Measurements from ENCODE around the gene SWT1.

Gene SWT1

GRCh38 chr1:185293967-185294542 is 137.1 kb downstream of the SWT1 start:
- no peak overlapping the region for H3K18ac ChIP-seq (ENCODE audit: low read depth in 1 of 2, low read length in 2 of 2)
- H3K23ac ChIP-seq (ENCODE audit: low read length in 2 of 2) = no peak overlapping the region
- H2AFZ ChIP-seq (ENCODE audit: low read depth, low read length) = no peak overlapping the region
- H3K4me3 ChIP-seq (ENCODE audit: insufficient read depth in 1 of 2, low read depth in 1 of 2, low read length in 2 of 2) = no peak overlapping the region
- DNase-seq = no peak
- no peak overlapping the region for H4K8ac ChIP-seq (ENCODE audit: low read length)
- H2AK5ac ChIP-seq (ENCODE audit: low read length, severe bottlenecking) = no peak overlapping the region
- H4K91ac ChIP-seq (ENCODE audit: low read length) = no peak overlapping the region
- no peaks in the 10 kb centered on the region for H3K9me3 ChIP-seq (ENCODE audit: control insufficient read depth, low read length)
- H3K4me2 ChIP-seq (ENCODE audit: low read length, poor library complexity, severe bottlenecking) = no peak overlapping the region
- no peaks in the 10 kb centered on the region for H3K27me3 ChIP-seq (ENCODE audit: control insufficient read depth in 1 of 2, insufficient read depth in 1 of 2, low read length in 2 of 2)
- no peak overlapping the region for H3K27ac ChIP-seq (ENCODE audit: low read length, poor library complexity, severe bottlenecking)
- H2BK15ac ChIP-seq (ENCODE audit: low read depth, poor library complexity, severe bottlenecking) = no peak overlapping the region
- WGBS = no CpG with 5 or more reads among the region's 1 CpG
- no peak overlapping the region for H3K4ac ChIP-seq (ENCODE audit: low read depth in 1 of 2, low read length in 2 of 2)
- H2BK5ac ChIP-seq (ENCODE audit: low read depth, low read length, poor library complexity, severe bottlenecking) = no peak overlapping the region
- no peak overlapping the region for H3K14ac ChIP-seq (ENCODE audit: low read length in 2 of 2)
- H2BK12ac ChIP-seq (ENCODE audit: low read length in 2 of 2) = no peak overlapping the region
- no peak overlapping the region for H2BK120ac ChIP-seq (ENCODE audit: low read depth, low read length)
- H3K9ac ChIP-seq (ENCODE audit: low read length) = no peak overlapping the region
- H3K36me3 ChIP-seq (ENCODE audit: control insufficient read depth in 1 of 2, insufficient read depth in 2 of 2, low read depth in 1 of 2, low read length in 2 of 2) = peaks cover 5 to 67% of the 10 kb centered on the region in 2 experiments
- peaks cover 1% of the 10 kb centered on the region for H3K79me1 ChIP-seq (replicated peaks; ENCODE audit: low read length, poor library complexity, severe bottlenecking)
- no peaks in the 10 kb centered on the region for H3K4me1 ChIP-seq (ENCODE audit: control insufficient read depth, insufficient read depth, low read depth, low read length)

- H3K9me3 ChIP-seq (ENCODE audit: control insufficient read depth, low read length) = no peaks in the 10 kb centered on the region
- H3K27me3 ChIP-seq (ENCODE audit: control insufficient read depth in 1 of 2, insufficient read depth in 1 of 2, low read length in 2 of 2) = no peaks in the 10 kb centered on the region
- no peak overlapping the region for H2BK5ac ChIP-seq (ENCODE audit: low read depth, low read length, poor library complexity, severe bottlenecking)
- peaks cover 4% of the 10 kb centered on the region for H3K79me1 ChIP-seq (replicated peaks; ENCODE audit: low read length, poor library complexity, severe bottlenecking)
- no peak overlapping the region for H2BK120ac ChIP-seq (ENCODE audit: low read depth, low read length)
- no peak overlapping the region for H3K4ac ChIP-seq (ENCODE audit: low read depth in 1 of 2, low read length in 2 of 2)
- H3K18ac ChIP-seq (ENCODE audit: low read depth in 1 of 2, low read length in 2 of 2) = no peak overlapping the region
- no peak overlapping the region for H2BK15ac ChIP-seq (ENCODE audit: low read depth, poor library complexity, severe bottlenecking)
- no peak overlapping the region for H4K8ac ChIP-seq (ENCODE audit: low read length)
- H3K23ac ChIP-seq (ENCODE audit: low read length in 2 of 2) = no peak overlapping the region
- no peak overlapping the region for H3K9ac ChIP-seq (ENCODE audit: low read length)
- peaks cover 5 to 77% of the 10 kb centered on the region in 2 experiments for H3K36me3 ChIP-seq (ENCODE audit: control insufficient read depth in 1 of 2, insufficient read depth in 2 of 2, low read depth in 1 of 2, low read length in 2 of 2)
- no peak overlapping the region for H3K27ac ChIP-seq (ENCODE audit: low read length, poor library complexity, severe bottlenecking)
- DNase-seq = no peak
- no peak overlapping the region for H3K4me3 ChIP-seq (ENCODE audit: insufficient read depth in 1 of 2, low read depth in 1 of 2, low read length in 2 of 2)
- H2AK5ac ChIP-seq (ENCODE audit: low read length, severe bottlenecking) = no peak overlapping the region
- H3K4me1 ChIP-seq (ENCODE audit: control insufficient read depth, insufficient read depth, low read depth, low read length) = no peaks in the 10 kb centered on the region
- H3K14ac ChIP-seq (ENCODE audit: low read length in 2 of 2) = no peak overlapping the region
- H2BK12ac ChIP-seq (ENCODE audit: low read length in 2 of 2) = no peak overlapping the region
- no peak overlapping the region for H2AFZ ChIP-seq (ENCODE audit: low read depth, low read length)
- no peak overlapping the region for H4K91ac ChIP-seq (ENCODE audit: low read length)
- no peak overlapping the region for H3K4me2 ChIP-seq (ENCODE audit: low read length, poor library complexity, severe bottlenecking)
Measured at GRCh38 chr1:185295091-185295490, 138.1 kb downstream of the SWT1 start.

GRCh38 chr1:185297982-185298381 is 141.0 kb downstream of the SWT1 start:
- Histone ChIP-seq H3K14ac (ENCODE audit: low read length in 2 of 2) (no peak overlapping the region), H2AFZ (ENCODE audit: low read depth, low read length) (no peak overlapping the region), H4K91ac (ENCODE audit: low read length) (no peak overlapping the region), H3K79me1 (replicated peaks; ENCODE audit: low read length, poor library complexity, severe bottlenecking) (peaks cover 7% of the 10 kb centered on the region), H3K18ac (ENCODE audit: low read depth in 1 of 2, low read length in 2 of 2) (no peak overlapping the region), H3K4ac (ENCODE audit: low read depth in 1 of 2, low read length in 2 of 2) (no peak overlapping the region), H3K9me3 (ENCODE audit: control insufficient read depth, low read length) (no peaks in the 10 kb centered on the region), H2BK12ac (ENCODE audit: low read length in 2 of 2) (no peak overlapping the region), H2BK120ac (ENCODE audit: low read depth, low read length) (no peak overlapping the region), H2BK5ac (ENCODE audit: low read depth, low read length, poor library complexity, severe bottlenecking) (no peak overlapping the region), H3K36me3 (ENCODE audit: control insufficient read depth in 1 of 2, insufficient read depth in 2 of 2, low read depth in 1 of 2, low read length in 2 of 2) (peaks cover 8 to 94% of the 10 kb centered on the region in 2 experiments), H3K4me1 (ENCODE audit: control insufficient read depth, insufficient read depth, low read depth, low read length) (no peaks in the 10 kb centered on the region), H3K27me3 (ENCODE audit: control insufficient read depth in 1 of 2, insufficient read depth in 1 of 2, low read length in 2 of 2) (no peaks in the 10 kb centered on the region), H3K9ac (ENCODE audit: low read length) (no peak overlapping the region), H3K27ac (ENCODE audit: low read length, poor library complexity, severe bottlenecking) (no peak overlapping the region), H3K23ac (ENCODE audit: low read length in 2 of 2) (no peak overlapping the region), H3K4me3 (ENCODE audit: insufficient read depth in 1 of 2, low read depth in 1 of 2, low read length in 2 of 2) (no peak overlapping the region), H2AK5ac (ENCODE audit: low read length, severe bottlenecking) (no peak overlapping the region), H3K4me2 (ENCODE audit: low read length, poor library complexity, severe bottlenecking) (no peak overlapping the region), H2BK15ac (ENCODE audit: low read depth, poor library complexity, severe bottlenecking) (no peak overlapping the region), H4K8ac (ENCODE audit: low read length) (no peak overlapping the region)
- 97% methylated on average over 2 of the region's 2 CpGs for WGBS
- peak; percentile 34 for DNase-seq

GRCh38 chr1:185300152-185300551 is 143.2 kb downstream of the SWT1 start:
- no peak overlapping the region for H4K91ac ChIP-seq (ENCODE audit: low read length)
- H3K14ac ChIP-seq (ENCODE audit: low read length in 2 of 2) = no peak overlapping the region
- no peak for DNase-seq
- H3K4ac ChIP-seq (ENCODE audit: low read depth in 1 of 2, low read length in 2 of 2) = no peak overlapping the region
- H3K27me3 ChIP-seq (ENCODE audit: control insufficient read depth in 1 of 2, insufficient read depth in 1 of 2, low read length in 2 of 2) = no peaks in the 10 kb centered on the region
- no peak overlapping the region for H3K9ac ChIP-seq (ENCODE audit: low read length)
- H3K4me3 ChIP-seq (ENCODE audit: insufficient read depth in 1 of 2, low read depth in 1 of 2, low read length in 2 of 2) = no peak overlapping the region
- H2BK5ac ChIP-seq (ENCODE audit: low read depth, low read length, poor library complexity, severe bottlenecking) = no peak overlapping the region
- no peaks in the 10 kb centered on the region for H3K9me3 ChIP-seq (ENCODE audit: control insufficient read depth, low read length)
- H3K23ac ChIP-seq (ENCODE audit: low read length in 2 of 2) = no peak overlapping the region
- peaks cover 8 to 96% of the 10 kb centered on the region in 2 experiments for H3K36me3 ChIP-seq (ENCODE audit: control insufficient read depth in 1 of 2, insufficient read depth in 2 of 2, low read depth in 1 of 2, low read length in 2 of 2)
- H2BK120ac ChIP-seq (ENCODE audit: low read depth, low read length) = no peak overlapping the region
- H2AK5ac ChIP-seq (ENCODE audit: low read length, severe bottlenecking) = no peak overlapping the region
- H2BK15ac ChIP-seq (ENCODE audit: low read depth, poor library complexity, severe bottlenecking) = no peak overlapping the region
- H3K18ac ChIP-seq (ENCODE audit: low read depth in 1 of 2, low read length in 2 of 2) = no peak overlapping the region
- peaks cover 14% of the 10 kb centered on the region for H3K79me1 ChIP-seq (replicated peaks; ENCODE audit: low read length, poor library complexity, severe bottlenecking)
- no peak overlapping the region for H2AFZ ChIP-seq (ENCODE audit: low read depth, low read length)
- no peak overlapping the region for H3K27ac ChIP-seq (ENCODE audit: low read length, poor library complexity, severe bottlenecking)
- H2BK12ac ChIP-seq (ENCODE audit: low read length in 2 of 2) = no peak overlapping the region
- H4K8ac ChIP-seq (ENCODE audit: low read length) = no peak overlapping the region
- no peaks in the 10 kb centered on the region for H3K4me1 ChIP-seq (ENCODE audit: control insufficient read depth, insufficient read depth, low read depth, low read length)
- 98% methylated on average over 4 of the region's 6 CpGs for WGBS
- no peak overlapping the region for H3K4me2 ChIP-seq (ENCODE audit: low read length, poor library complexity, severe bottlenecking)
